Stimulated activated CD4-positive, alpha-beta T cell treated with anti-CD3 and anti-CD28 coated beads, Interleukin-15, amount 100 ng/mL, for 24 hours (primary cell): ENCODE data around the gene PNPLA1.

Experiments
- DNase-seq: peaks from one replicate; pipeline ENCODE4 v3.0.0-alpha.2; 2020

Gene PNPLA1

GRCh38 chr6:36247693-36248092, 22.2 kb upstream of the PNPLA1 start:
- no peak for DNase-seq

GRCh38 chr6:36248980-36249379, 20.9 kb upstream of the PNPLA1 start:
- no peak for DNase-seq

- DNase-seq = no peak
Measured at GRCh38 chr6:36249536-36249935, 20.3 kb upstream of the PNPLA1 start.

GRCh38 chr6:36252005-36252404, 17.9 kb upstream of the PNPLA1 start:
- no peak for DNase-seq

GRCh38 chr6:36263390-36264000, 6.4 kb upstream of the PNPLA1 start:
- DNase-seq = no peak

GRCh38 chr6:36265744-36266143, 4.1 kb upstream of the PNPLA1 start:
- no peak for DNase-seq

- no peak for DNase-seq
Measured at GRCh38 chr6:36266913-36267644, 2.8 kb upstream of the PNPLA1 start.

- no peak for DNase-seq
Measured at GRCh38 chr6:36267731-36268477, 2.0 kb upstream of the PNPLA1 start.

- DNase-seq = no peak
Measured at GRCh38 chr6:36268478-36269275, 1.2 kb upstream of the PNPLA1 start.

- no peak for DNase-seq
Measured at GRCh38 chr6:36272234-36272633, 2.4 kb downstream of the PNPLA1 start.

- no peak for DNase-seq
Measured at GRCh38 chr6:36273067-36273466, 3.2 kb downstream of the PNPLA1 start.

GRCh38 chr6:36273802-36274514, 4.1 kb downstream of the PNPLA1 start:
- no peak for DNase-seq

GRCh38 chr6:36276581-36277536, 7.0 kb downstream of the PNPLA1 start:
- DNase-seq = no peak

GRCh38 chr6:36277946-36278470, 8.1 kb downstream of the PNPLA1 start:
- no peak for DNase-seq

- DNase-seq = no peak
Measured at GRCh38 chr6:36280467-36280866, 10.6 kb downstream of the PNPLA1 start.

GRCh38 chr6:36280983-36281382, 11.1 kb downstream of the PNPLA1 start:
- DNase-seq = no peak

GRCh38 chr6:36283608-36284007, 13.7 kb downstream of the PNPLA1 start:
- no peak for DNase-seq

- no peak for DNase-seq
Measured at GRCh38 chr6:36284359-36284758, 14.5 kb downstream of the PNPLA1 start.

GRCh38 chr6:36285187-36285671, 15.4 kb downstream of the PNPLA1 start:
- DNase-seq = no peak

GRCh38 chr6:36285797-36286196, 15.9 kb downstream of the PNPLA1 start:
- DNase-seq = no peak

GRCh38 chr6:36286858-36287257, 17.0 kb downstream of the PNPLA1 start:
- DNase-seq = no peak
